ENCODE data around the gene TEN1.

DNA sequence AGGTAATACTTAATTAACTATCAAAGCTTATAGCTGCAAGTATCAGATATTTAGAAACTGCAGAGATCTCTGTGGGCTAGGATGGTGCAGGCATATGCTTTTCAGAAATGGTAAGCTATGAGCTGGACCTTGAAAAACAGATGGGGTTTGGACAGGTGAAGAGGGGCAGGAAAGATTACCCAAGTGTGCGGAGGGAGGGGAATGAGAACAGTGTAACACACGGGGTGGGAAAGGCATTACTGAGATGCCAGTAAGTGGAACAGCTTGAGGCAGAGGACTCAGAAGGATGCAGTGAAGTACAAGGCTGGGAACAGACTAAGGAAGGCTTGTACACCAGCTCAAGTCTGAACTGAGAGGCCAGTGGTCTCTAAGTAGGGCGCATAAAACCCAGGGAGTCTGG, 70.2 kb downstream of the TEN1 start:
- TF ChIP-seq, protein P1, sequence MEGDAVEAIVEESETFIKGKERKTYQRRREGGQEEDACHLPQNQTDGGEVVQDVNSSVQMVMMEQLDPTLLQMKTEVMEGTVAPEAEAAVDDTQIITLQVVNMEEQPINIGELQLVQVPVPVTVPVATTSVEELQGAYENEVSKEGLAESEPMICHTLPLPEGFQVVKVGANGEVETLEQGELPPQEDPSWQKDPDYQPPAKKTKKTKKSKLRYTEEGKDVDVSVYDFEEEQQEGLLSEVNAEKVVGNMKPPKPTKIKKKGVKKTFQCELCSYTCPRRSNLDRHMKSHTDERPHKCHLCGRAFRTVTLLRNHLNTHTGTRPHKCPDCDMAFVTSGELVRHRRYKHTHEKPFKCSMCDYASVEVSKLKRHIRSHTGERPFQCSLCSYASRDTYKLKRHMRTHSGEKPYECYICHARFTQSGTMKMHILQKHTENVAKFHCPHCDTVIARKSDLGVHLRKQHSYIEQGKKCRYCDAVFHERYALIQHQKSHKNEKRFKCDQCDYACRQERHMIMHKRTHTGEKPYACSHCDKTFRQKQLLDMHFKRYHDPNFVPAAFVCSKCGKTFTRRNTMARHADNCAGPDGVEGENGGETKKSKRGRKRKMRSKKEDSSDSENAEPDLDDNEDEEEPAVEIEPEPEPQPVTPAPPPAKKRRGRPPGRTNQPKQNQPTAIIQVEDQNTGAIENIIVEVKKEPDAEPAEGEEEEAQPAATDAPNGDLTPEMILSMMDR (IDR thresholded peaks at IDR 0.05): no peak
- TF ChIP-seq POLR2AphosphoS5 (IDR thresholded peaks at IDR 0.05) (no peak), POLR2A (IDR thresholded peaks at IDR 0.05; ENCODE audit: low read depth) (no peak), EP300 (IDR thresholded peaks at IDR 0.05) (no peak)

All from esophagus muscularis mucosa (tissue), 4 donors.